Psoas muscle (tissue), 8 donors: ENCODE measurements around the gene PHACTR3. TPM values are rescaled to one million over a fixed set of nuclear protein-coding genes. Genes with fewer than 3 reads are reported as not detected.

Source experiments
- ATAC-seq, 4 donors: fragments of 200-7000 bp; cut with Tn5 transposase; one replicate each; pipeline ENCODE4 v1.9.1; 2020; ENCODE audit warnings: moderate library complexity in 3 of 4, mild to moderate bottlenecking in 2 of 4
- DNase-seq, 2 donors: peaks; one replicate each; pipeline ENCODE4 v3.0.0-alpha.2; 2020
- H3K27ac ChIP-seq: fragments of 200-600 bp; one replicate; pipeline ENCODE4 v1.8.0; 2022
- H3K27me3 ChIP-seq, 3 donors: fragments of 200-600 bp in 1 of 3; one replicate each; pipeline versions ENCODE4 v1.6.1 to v1.8.0; 2013 to 2022; ENCODE audit warnings: low read length in 2 of 3, mild to moderate bottlenecking in 2 of 3, moderate library complexity in 1 of 3; ENCODE audit not compliant: insufficient read depth in 3 of 3
- H3K36me3 ChIP-seq, 2 donors: fragments of 200-600 bp in 1 of 2; one replicate each; pipeline versions ENCODE4 v1.6.1 to v1.8.0; 2013 to 2022; ENCODE audit warnings: low read depth in 1 of 2, mild to moderate bottlenecking in 1 of 2, moderate library complexity in 1 of 2; ENCODE audit not compliant: insufficient read depth in 1 of 2
- H3K4me1 ChIP-seq: fragments of 200-600 bp; one replicate; pipeline ENCODE4 v1.8.0; 2022
- H3K4me3 ChIP-seq: fragments of 200-600 bp; one replicate; pipeline ENCODE4 v1.8.0; 2022; ENCODE audit warnings: mild to moderate bottlenecking
- H3K9me3 ChIP-seq: fragments of 200-600 bp; one replicate; pipeline ENCODE4 v1.8.0; 2022
- WGBS, 3 donors: extraction: QIAGEN DNeasy Blood & Tissue Kit; methylation state at CpG; one replicate each; pipeline versions ENCODE4 v1.1.6 to v1.1.7; 2013; 5-methylcytosine and 5-hydroxymethylcytosine counted together
- intact Hi-C, 2 donors: fragments of 100-400 bp; cut with DNase I; formaldehyde crosslinking; loops; one replicate each; pipeline versions ENCODE4 v1.11.0 to v1.14.2; 2022
- polyA plus RNA-seq, 3 donors: library from polyadenylated mRNA; stranded (reverse); fragments of 200-250 nt; gene quantifications; one replicate each; pipeline ENCODE4 v1.2.3, GENCODE V29; 2013
- total RNA-seq, 4 donors: library from RNA; stranded (reverse); fragmentation: NEBNext Ultra II Directional in 2 of 4; extraction: Animal tissue kit (Norgen Biotek cat#: 25700) in 2 of 4; gene quantifications; one replicate each; pipeline versions ENCODE4 v1.2.1 to v1.2.4, GENCODE V29; 2021 to 2023
- TF ChIP-seq, protein P1 (sequence below): fragments of 200-600 bp; IDR thresholded peaks from one replicate; pipeline ENCODE4 v1.8.0; 2022; ENCODE audit warnings: antibody characterized with exemption
- donor health status: healthy with polysubstance abuse.
- donor health status: DM: no; HTN: no; CAD: no; lungs with moderate emphysema.
- donor health status: Bipolar disorder and iron deficiency.
- donor health status: healthy.
- donor health status: DM: yes; HTN: yes; CAD: no.
- donor health status: DM: no; HTN: no; CAD: no.
- donor health status: DM: no; HTN: no; CAD: no.
- donor health status: DM: yes; HTN: yes; CAD: no.

PHACTR3 gene
- total and polyA plus RNA-seq, 7 donors, result 0.10 to 0.46 (median 0.15) TPM; not detected in 3

DNA sequence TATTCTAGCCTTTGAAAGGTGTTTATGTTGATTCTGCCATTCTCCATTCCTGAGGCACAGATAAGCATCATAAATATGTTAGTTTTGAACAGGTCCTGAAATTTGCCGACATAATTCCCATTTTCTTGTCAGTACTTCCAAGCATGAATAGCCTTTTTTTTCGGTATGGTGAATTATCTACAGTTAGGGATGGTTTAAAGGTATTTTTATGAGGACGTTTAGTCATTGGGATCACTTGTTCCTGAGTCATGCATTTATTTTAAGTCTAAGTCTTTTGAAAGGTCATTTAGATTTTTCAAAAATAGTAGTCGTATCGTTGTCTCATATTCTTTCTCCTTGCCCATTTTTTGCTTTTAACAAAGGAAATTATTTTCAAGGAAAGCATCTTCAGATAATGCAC, 98.7 kb downstream of the PHACTR3 start:
- intact Hi-C loops, result no loop called here
- Histone ChIP-seq H3K27ac (no peak overlapping the region), H3K4me1 (no peaks in the 10 kb centered on the region), H3K27me3 (peaks cover 0 to 4% (median 0%) of the 10 kb centered on the region in 3 donors), H3K36me3 (no peaks in the 10 kb centered on the region), H3K9me3 (no peaks in the 10 kb centered on the region), H3K4me3 (no peak overlapping the region)
- ATAC-seq (no peak), DNase-seq (no peak)
- WGBS, 3 donors, result 58 to 64% (median 62%) methylated on average over 5 of the region's 5 CpGs
- TF ChIP-seq, protein P1, sequence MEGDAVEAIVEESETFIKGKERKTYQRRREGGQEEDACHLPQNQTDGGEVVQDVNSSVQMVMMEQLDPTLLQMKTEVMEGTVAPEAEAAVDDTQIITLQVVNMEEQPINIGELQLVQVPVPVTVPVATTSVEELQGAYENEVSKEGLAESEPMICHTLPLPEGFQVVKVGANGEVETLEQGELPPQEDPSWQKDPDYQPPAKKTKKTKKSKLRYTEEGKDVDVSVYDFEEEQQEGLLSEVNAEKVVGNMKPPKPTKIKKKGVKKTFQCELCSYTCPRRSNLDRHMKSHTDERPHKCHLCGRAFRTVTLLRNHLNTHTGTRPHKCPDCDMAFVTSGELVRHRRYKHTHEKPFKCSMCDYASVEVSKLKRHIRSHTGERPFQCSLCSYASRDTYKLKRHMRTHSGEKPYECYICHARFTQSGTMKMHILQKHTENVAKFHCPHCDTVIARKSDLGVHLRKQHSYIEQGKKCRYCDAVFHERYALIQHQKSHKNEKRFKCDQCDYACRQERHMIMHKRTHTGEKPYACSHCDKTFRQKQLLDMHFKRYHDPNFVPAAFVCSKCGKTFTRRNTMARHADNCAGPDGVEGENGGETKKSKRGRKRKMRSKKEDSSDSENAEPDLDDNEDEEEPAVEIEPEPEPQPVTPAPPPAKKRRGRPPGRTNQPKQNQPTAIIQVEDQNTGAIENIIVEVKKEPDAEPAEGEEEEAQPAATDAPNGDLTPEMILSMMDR, result no peak

DNA sequence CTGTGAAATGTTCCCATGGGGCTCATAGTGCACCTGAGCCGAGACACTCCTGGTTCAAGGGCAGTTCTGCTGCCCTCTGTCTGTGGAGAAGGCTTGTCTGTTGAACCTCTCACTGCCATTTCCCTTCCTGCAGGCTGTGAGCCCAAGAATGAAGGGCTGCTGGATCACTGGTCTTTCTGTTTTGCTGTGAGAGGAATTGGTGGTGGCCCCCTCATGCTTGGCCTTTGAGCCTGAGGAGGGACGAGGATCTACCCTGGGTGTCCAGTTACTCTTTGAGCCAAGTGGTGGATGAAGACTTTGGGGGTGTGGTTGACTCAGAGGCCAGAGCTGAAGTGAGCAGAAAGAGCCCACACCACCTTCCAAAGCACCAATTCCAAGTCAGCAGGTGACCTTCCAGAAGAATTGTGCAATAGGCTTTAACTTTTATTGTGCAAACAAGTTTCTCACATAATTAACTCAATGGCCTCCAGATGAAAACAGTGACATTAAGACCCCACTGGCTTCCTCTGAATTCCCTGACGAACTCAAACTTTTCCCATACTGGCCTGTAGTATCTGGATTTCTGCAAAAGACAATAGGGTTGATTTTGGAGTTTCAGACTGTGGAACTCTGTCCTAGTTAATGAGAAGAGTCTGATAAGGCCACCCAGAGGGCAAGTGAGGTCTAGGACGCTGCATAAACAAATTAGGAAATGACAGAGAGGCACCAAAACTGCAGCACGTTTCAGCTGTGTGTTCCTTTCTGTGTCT, 101.5 kb downstream of the PHACTR3 start:
- Histone ChIP-seq H3K9me3 (no peaks in the 10 kb centered on the region), H3K27me3 (no peaks in the 10 kb centered on the region), H3K4me1 (no peaks in the 10 kb centered on the region), H3K4me3 (no peak overlapping the region), H3K27ac (no peak overlapping the region), H3K36me3 (no peaks in the 10 kb centered on the region)
- no peak for DNase-seq
- WGBS, 3 donors, result 26 to 40% (median 33%) methylated on average over 5 of the region's 5 CpGs
- no peak for ATAC-seq
- intact Hi-C loops, result no loop called here
- TF ChIP-seq, protein P1, result no peak

GRCh38 chr20:59706400-59706693, 102.0 kb downstream of the PHACTR3 start:
- 0 to 26% (median 16%) methylated on average over 1 of the region's 1 CpG for WGBS, 3 donors

DNA sequence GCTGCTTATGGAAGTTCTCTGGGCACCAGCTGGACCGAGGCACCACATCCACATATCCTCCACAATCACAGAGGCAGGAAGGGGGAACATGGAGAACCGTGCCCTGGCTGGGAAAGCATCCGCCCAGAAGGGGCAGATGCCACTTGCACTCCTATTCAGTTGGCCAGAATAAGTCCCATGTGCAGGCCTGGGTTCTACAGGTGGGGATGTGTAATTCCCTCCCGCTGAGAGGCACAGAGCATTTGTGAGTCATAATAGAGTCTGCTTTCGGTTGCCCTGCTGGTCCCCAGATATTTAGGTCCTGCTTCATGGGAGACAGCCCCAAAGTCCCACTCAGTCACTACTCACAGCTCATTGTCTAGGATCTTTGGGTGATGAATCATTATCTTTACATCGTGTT, 104.0 kb downstream of the PHACTR3 start:
- intact Hi-C loops, result no loop called here
- ATAC-seq, result no peak
- no peaks in the 10 kb centered on the region for H3K36me3 ChIP-seq
- H3K9me3 ChIP-seq, result peaks cover 7% of the 10 kb centered on the region
- TF ChIP-seq, protein P1, result no peak
- H3K27ac ChIP-seq, result no peak overlapping the region
- H3K4me3 ChIP-seq, result no peak overlapping the region
- DNase-seq, result no peak
- 79 to 92% (median 92%) methylated on average over 6 of the region's 6 CpGs for WGBS, 3 donors
- no peaks in the 10 kb centered on the region for H3K27me3 ChIP-seq
- H3K4me1 ChIP-seq, result no peaks in the 10 kb centered on the region

More at GRCh38 chr20:59706400-59706693, 102.0 kb downstream of the PHACTR3 start:
- ATAC-seq, result no peak
- no peaks in the 10 kb centered on the region for H3K4me1 ChIP-seq
- DNase-seq, result no peak
- H3K36me3 ChIP-seq, result no peaks in the 10 kb centered on the region
- H3K4me3 ChIP-seq, result no peak overlapping the region
- no peak overlapping the region for H3K27ac ChIP-seq
- H3K27me3 ChIP-seq, result no peaks in the 10 kb centered on the region
- TF ChIP-seq, protein P1, result no peak
- no peaks in the 10 kb centered on the region for H3K9me3 ChIP-seq
- intact Hi-C loops, result no loop called here

DNA sequence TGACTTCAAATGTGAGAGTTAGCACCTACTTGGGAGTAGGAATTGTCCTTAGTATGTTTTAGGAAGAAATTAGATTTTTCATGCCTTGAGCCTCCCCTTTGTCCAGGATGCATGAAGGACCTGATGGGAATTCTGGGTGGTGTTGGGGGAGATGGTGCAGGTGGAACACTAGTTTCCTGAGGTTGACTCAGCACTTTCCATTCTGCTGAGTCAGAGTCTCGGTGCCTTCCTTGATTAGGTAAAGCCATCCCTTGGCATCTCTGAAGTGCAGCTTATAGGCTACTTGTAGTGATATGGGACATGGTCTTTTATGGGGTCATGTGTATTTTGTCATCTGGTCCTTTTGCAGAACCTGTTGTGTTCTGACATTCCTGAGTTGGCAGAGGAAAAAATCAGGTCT, 105.3 kb downstream of the PHACTR3 start:
- no peak for DNase-seq
- H3K27ac ChIP-seq, result no peak overlapping the region
- H3K36me3 ChIP-seq, result no peaks in the 10 kb centered on the region
- no peaks in the 10 kb centered on the region for H3K4me1 ChIP-seq
- 60 to 63% (median 61%) methylated on average over 1 of the region's 1 CpG for WGBS, 3 donors
- intact Hi-C loops, result no loop called here
- H3K4me3 ChIP-seq, result no peak overlapping the region
- peaks cover 7% of the 10 kb centered on the region for H3K9me3 ChIP-seq
- no peaks in the 10 kb centered on the region for H3K27me3 ChIP-seq
- TF ChIP-seq, protein P1, result no peak
- no peak for ATAC-seq
